HG03097 (cell line): ENCODE results near the gene LCE1A.

ENCODE experiments used
- ATAC-seq: cut with Tn5 transposase; IDR thresholded peaks from one replicate; pipeline ENCODE4 v1.9.1; 2021; ENCODE audit not compliant: unreplicated experiment, low FRiP score

LCE1A gene

DNA sequence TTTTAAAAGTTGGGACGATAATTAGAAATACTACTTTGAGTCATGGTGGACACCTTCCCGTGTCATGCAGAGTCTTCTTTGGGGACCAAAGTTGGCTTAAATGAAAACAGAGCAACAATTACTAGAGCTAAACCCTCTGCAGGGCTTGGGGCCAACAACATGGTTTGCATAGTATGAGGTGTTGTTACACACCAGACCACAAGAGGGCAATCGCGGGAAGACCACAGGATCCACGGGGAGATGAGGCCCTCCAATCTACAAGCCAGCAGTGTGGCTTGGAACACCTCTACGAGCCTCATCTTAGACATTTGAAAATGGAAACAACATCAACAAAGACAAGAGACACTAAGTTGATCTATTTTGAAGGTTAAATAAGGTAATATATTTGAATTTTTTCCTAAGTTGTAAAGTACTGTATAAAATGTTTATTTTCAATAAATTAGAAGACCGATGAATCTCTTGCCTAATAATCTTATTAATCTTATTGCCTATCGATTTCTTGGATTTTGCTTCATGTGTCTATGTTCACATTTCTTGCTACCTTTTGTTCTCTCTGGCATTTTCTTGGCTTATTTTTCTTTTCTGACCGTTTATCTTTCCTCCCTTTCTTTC lies 42.6 kb downstream of the LCE1A start:
- no peak for ATAC-seq

DNA sequence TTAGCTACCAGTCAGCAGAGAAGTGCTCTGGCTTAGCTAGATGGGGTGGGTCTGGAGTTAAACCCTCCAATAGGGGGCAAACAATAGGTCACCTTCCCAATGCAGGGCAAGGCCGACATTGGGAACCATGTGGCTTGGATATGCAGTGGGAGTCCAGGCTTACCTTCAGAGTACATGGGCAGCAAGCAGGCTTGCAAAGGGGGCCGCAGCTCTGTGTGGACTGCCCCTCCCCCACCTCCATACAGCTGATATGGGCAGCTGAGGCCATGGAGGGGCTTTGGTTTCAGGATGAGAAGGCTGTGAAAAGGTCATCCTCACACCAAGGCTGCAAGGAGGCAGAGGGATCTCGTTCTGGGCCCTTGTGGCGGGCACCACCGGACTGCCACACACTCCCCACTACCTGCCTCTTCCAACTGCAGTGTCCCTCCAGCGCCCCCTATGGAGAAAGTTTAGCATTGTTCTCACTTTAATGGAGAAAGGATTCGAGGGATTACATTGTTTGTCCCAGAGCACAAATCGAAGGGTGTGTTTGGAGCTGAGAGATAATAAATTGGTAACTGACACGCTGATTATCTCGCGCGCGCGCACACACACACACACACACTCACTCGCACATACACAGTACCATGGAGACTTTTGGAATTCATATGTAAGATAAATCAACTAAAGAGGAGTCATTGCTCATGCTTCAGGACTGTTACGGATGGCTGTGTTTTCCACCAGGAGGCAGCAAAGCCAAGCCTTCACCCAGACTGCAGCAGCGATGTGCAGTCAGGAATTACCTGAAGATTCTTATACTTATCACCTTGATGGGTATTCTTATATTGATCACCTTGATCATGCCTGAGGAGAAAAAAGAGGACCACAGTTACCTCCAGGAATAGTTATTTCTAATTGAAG lies 43.8 kb downstream of the LCE1A start:
- no peak for ATAC-seq

DNA sequence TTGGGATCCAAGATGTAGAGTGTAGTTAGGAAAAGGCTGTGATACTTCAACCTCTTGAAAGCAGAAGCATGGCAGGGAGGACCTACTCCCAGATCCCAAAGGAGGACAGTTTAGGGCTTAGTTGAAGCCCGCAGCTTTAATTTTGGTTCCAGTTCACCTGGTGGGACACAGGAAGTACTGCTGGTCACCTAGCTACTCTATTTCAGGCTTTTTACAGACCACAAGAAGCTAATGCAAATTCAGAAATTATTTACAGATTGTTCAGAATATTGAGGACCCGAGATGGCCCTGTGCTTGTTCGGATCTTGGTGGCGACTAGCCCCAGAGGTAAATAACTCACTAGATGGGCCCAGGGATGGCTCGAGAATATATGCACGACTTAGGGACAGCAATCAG lies 44.5 kb downstream of the LCE1A start:
- no peak for ATAC-seq

DNA sequence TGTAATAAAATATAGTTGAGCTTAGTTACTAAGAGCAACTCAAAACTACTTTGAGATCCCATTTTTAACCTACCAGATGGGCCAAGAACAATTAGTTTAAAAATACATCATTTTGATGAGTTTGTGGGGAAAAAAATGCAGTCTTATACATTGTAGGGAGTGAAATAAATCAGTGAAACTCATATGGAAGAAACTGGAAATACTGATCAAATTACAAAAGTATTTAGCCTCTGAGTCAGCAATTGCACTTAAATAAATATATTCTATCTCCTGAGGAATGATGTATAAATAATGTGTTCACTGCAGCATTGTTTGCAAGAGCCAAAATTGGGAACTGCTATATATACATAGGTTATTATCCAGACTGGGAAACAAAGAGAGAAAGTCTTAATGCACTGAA lies 46.2 kb downstream of the LCE1A start:
- ATAC-seq: no peak

DNA sequence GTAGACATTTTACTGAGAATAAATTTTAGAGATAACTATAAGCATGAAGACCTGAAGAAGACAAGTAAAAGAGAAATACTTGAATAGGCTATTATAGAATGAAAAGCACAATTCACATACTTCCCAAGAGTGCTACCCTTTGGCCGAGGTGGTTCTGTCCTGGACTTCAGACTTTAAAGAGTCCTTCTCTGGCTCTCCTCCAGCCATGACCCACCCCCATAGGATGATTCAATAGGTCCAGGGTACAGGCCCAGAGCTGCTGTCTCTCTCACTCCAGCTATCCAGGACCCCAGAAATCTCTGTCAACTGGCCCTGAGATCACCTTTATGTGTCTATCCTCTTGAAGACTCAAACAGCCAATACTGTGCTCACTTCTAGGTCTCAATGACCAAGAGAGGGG lies 49.6 kb downstream of the LCE1A start:
- no peak for ATAC-seq
